ENCODE measurements around the gene EIF3F.
A peak's percentile ranks its signal among the peaks of the same experiment; 100 is the strongest.

Gene EIF3F

DNA sequence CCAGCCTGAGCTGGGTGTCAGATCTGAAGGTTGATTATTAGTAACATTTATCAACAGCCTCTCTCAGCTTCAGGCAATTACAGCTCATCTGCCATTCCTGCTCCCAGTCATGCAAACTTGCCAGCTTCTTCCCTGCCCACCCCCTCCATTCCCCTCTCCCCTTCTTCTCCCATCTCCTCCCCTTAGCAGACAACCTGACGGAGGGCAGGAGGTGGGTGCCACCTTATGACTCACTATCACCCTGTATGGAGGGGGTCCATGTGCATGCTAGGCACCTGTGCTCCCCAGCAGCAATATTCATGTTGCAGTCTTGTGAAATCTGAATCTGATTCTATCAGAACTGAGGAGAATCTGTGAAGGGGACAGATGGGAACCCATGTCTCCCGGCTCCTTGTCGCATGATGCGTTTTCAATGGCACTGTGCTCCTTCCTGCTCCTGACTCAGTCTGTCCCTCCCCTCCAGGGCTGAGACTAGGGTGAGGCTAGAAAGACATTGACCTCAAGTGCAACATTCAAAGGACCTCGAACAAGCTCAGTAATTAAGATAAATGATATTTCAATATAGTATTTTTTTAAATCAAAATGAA, 47.6 kb downstream of the EIF3F start:
- Histone ChIP-seq H3K4me3 (no peak overlapping the region), H3K27ac (peak overlapping the region in 1 of 21 experiments; percentile 31)

DNA sequence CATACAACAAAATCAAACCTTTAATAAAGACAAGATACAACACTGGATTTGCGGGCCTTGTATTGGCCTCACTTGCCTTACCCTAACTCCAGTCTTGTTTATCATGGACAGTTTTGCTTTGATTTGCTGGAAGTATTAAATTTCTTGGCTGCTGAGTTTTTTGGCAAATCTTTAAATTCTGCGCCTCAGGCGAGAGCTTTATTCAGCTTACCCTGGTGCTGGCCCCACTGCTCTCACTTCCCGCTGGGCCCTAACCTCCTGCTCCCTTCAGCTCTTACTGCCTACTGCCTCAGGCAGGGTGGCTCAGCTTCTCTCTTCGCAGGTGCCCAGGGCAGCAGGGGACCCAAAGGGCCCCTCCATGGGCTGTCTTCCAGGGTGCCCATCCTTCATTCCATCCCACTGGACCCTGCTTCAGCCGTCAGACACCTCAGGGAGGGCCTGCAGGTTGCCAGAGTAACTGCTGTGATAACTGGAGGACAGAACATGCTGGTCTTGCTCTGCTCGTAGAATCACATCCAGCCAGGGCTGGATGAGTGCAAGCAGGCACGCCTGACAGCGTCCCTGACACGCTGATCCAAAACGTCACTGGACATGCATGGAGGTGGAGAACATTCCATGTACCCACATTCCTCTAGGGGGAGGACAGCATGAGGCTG, 48.2 kb downstream of the EIF3F start:
- H3K27ac ChIP-seq = peak overlapping the region in 1 of 21 experiments; percentile 31
- no peak overlapping the region for H3K4me3 ChIP-seq

DNA sequence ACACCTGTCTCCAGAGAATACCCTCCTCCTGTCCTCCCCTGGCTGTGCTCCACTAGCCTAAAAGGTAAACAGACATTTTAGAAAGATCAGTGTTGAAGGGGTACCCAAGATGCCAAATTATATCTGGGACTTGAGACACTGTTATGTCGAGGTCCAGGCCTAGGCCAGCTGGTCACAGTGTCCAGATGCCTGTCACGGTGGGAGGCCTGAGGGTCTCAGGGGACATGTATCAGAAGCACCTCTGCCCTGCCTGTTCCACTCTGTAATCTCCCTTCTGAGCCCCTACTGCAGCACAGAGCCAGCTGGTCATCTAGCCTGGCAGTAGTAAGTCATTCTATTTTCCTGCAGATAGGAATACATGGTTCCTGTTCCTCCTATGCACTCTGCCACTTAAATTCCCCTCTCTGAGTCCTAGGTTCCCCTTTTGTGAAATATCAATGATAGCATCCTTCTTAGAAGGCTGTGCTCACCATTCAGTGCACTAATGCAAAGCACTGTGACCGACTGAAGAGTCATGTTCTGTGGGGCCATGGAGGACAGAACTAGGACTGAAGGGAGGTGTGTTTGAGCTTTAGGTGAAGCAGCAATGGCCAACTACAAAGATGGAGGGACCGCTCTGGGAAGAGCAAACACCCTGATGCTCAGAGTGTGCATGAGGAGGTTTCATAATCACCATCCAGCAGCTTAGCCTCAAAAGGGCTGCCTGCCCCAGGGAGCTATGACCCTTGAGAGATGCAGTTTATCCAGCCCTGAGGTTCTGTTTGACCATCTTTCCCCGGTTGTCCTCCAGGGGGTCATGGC, 49.1 kb downstream of the EIF3F start:
- H3K27ac ChIP-seq = no peak overlapping the region
- H3K4me3 ChIP-seq = no peak overlapping the region

DNA sequence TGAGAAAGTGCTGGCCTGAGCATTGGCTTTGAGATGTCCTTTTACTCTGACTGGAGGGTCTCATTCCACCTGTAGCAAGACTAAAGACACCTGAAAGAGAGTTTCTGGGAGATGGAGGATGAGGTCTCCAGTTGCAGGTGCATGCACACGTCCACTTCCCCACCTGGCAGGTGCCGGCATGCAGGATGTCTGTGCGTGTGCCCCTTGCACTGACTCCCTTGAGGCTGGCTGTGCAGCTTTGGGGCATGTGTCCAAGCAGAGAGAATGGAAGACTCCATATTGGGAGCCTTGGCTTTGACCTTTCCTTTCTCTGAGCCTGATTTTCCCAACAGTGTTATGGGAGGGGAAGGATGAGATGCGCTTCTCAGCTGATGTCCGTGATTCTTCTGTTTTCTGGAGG, 49.8 kb downstream of the EIF3F start:
- no peak overlapping the region for H3K27ac ChIP-seq
- H3K4me3 ChIP-seq = no peak overlapping the region

DNA sequence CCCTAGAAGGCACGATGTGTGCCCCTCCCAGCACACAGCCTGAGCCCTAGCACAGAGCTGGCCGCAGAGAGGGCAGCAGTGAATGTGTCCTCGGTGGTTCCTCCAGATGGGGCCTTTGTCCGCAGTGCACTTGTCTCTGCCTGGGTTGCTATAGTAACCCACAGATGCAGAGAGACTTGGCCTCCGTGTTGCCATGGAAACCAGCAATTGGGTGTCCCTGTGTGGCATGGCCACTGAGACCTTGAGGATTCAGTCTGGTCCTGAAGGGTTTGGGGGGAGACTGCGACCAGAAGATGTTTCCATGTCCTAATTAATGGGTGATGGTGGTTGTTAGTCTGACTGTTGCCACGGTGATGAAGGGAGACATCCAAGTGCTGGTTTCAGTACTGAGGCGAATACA, 51.3 kb downstream of the EIF3F start:
- H3K27ac ChIP-seq = no peak overlapping the region
- H3K4me3 ChIP-seq = no peak overlapping the region

DNA sequence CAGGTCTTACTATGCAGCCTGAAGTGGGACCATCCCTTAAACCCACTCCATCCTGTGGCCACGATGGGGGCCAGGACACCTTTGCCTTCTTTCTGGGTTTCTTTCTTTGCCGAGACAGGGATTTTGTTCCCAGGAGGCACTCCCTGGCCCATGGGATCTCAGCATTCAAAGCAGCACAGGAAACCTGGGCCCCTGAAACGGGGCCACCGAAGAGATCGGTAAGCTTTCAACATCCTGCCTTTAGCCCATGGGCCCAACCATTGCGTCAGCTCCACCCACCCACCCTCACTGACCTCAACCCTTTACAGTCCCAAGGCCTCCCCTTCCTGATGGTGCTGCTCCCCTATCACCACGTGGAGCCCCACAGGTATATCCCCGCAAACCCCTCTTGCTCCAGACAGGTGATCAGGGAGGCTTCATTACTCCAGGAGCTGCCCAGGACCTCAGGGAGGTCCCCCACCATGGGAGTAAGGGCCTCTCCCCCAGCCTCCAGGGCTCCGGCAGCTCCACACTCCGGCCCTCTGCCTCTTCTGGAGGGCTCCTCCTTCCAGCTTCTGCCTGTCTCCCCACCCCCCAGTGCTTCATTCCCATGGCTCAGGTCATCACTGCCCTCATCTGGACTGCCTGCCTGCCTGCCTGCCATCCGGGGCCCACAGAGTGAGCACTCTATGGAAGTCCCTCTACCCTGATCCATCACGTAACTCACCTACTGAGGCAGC, 51.8 kb downstream of the EIF3F start:
- Histone ChIP-seq H3K4me3 (no peak overlapping the region), H3K27ac (no peak overlapping the region)

DNA sequence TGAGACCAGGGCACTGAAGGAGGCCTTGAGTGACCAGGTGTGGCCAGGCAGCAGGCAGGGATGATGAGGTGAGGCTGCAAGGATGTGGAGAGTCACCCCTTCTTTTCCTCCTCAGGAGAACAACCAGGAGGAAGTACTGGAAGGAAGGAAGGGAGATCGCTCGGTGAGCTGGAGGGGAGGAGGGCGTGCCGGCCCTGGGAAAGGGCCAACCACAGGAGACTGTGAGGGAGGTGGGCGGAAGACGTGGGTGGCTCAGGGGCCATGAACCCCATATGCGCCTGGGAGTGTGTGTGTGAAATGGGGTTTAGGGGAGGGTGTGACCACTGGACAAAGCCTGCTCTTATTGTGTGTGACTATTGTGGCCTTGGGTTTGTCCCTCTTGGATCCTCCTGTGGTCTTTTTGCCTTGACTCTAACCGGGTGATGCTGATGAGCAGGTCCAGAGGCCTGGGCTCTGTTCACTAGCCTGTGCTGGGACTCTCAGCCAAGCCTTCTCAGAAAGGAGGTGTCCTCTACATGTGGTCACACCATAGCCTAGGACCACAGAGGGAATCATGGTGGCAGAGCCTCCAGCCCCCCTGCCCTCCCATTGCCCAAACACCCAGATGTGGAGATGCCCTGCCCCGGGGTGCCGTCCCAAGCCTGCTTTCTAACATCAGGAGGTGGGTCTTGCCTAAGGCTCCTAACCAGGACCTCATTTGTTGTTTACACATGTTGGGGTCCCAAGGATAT, 52.6 kb downstream of the EIF3F start:
- Histone ChIP-seq H3K27ac (no peak overlapping the region), H3K4me3 (no peak overlapping the region)

DNA sequence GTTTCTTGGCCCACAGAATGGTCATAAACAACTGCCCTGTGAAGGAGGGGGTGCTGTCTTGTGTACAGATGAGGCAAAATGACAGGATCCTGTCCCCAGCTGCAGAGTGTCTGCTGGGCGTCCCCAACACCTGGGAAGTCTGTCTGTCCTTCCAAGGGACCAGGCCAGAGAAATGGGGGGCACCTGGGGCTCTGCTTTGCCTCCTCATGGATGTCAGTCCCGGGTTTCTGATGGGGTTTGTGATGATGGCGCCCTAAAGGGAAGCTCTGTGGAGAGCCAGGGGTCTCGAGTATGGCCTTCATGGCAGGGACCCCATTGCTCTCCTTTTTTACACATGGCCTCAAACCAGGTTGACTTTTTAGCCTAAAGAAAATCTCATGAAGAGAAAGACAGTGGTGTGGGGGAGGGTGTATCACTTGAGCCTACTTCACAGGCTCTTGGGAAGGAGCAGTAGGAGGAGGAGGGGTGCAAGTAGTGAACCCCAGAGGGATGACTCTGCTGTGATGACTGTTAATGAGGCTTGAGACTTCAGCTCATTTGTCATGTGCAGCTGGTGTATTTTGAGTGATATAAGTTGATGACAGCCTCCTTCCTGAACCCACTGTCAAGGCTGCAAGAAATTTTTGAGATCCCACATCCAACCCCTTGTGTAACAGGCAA, 53.3 kb downstream of the EIF3F start:
- H3K27ac ChIP-seq = no peak overlapping the region

DNA sequence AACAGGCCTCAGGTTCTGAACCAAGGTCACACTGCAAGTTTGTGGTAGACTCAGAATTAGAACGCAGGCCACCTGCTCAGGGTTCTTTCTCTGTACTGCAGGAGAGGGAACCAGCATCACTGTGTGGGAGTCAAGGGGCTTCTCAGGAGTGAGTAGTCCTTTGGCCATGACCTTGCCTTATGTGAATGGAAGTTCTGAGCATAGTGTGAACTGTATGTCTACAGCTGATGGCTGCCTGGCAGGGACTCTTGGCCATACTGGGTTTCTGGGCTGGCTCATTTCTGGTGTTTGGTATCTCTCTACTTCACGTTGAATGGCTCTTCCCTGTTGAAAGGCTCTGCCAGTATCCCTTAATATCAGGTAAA, 53.8 kb downstream of the EIF3F start:
- H3K4me3 ChIP-seq = no peak overlapping the region
- H3K27ac ChIP-seq = no peak overlapping the region

More for the DNA sequence above, 53.3 kb downstream of the EIF3F start:
- no peak overlapping the region for H3K4me3 ChIP-seq

DNA sequence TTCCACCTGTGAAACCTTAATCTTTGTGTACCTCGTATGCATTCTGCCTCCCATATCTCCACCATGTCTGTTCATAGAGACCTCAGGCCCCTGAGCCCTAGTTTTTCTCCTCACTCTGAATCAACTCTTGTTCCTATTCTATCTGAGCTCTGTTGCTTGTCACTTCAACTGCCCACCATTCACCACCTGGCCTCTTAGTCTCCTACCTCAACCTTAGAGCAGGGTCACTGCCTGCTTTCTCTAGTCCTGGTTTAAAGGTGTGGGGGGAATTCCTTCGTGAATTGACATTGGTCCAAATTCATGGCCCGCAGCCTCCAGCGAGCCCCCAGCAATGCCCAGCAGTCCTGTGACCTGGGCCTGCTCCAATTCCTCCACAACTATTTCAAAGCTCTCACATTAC, 54.4 kb downstream of the EIF3F start:
- Histone ChIP-seq H3K27ac (no peak overlapping the region), H3K4me3 (no peak overlapping the region)

DNA sequence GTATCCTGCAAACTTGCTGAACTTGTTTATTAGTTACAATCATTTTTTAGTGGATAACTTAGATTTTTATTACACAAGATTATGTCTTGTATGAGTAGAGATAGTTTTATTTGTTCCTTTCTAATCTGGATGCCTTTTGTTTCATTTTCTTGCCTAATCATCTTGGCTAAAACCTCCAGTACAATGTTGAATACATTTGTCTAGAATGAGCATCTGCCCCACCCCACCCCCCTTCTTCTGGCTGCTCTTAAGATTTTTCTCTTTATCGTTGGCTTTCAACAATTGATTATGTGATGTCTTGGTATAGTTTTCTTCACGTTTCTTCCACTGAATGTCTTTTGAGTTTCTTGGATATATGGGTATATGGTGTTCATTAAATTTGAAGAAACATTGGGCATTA, 56.6 kb downstream of the EIF3F start:
- no peak overlapping the region for H3K4me3 ChIP-seq

DNA sequence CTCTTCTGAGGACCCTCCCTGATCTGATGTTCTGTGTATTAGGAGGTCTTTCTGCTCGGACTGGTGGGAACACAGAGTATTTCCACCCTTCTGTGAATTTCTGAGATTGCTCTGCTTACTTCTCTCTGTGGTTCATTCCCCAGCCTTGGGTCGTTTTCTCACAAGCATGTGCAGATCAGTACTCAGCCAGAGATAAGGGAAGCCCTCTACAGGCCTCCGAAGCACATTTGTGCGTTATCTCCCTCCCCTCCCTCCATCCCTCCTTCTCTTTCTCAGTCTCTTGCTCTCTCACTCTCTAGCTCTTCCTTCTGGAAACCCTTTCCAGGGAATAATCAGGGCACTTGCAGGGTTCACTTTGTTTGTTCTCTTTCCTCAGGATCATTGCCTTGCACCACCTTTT, 58.7 kb downstream of the EIF3F start:
- Histone ChIP-seq H3K27ac (no peak overlapping the region), H3K4me3 (no peak overlapping the region)

More for the DNA sequence above, 56.6 kb downstream of the EIF3F start:
- no peak overlapping the region for H3K27ac ChIP-seq

DNA sequence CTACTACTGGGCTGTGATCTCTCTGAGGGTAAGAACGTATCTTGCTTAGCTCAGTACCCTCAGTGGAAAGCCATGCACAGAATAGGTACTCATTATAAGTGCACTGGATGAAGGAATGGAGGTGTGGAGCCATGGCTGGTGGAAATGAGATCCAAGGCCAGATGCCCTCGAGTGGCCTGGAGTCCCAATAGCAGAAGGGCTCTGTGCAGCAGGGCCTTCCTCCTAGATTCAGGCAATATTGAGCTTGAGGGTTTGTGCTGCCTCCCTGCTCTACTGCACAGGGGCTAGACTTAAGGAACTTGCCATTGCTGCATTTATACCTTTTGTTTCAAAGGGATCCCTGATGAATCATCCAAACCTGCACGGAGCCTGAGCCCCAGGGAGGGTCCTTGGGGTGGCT, 60.2 kb downstream of the EIF3F start:
- Histone ChIP-seq H3K4me3 (no peak overlapping the region), H3K27ac (no peak overlapping the region)

DNA sequence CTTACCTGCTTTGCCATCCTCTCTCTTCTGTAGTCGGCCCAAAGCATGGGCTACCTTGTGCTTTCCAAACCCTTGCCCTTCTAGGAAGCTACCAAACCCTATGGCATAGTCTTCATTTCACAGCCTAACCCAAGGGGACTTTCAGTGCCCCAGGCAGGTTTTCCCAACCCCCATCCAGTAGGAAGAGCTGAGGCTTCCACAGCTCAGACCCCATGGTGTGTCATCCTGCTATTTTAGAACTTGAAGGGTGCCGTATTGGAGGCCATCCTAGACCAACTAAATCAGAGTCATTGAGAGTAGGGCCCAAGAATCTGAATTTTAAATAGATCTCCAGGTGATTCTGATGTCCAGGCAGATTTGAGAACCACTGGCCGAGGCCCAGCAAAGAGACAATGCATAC, 61.9 kb downstream of the EIF3F start:
- H3K27ac ChIP-seq = no peak overlapping the region
- no peak overlapping the region for H3K4me3 ChIP-seq

Measured in skin epidermis (tissue), 12 donors.